H1 (cell line): Measurements from ENCODE around the gene RFX1. TPM values are rescaled to one million over a fixed set of nuclear protein-coding genes. Genes with fewer than 3 reads are reported as not detected.

Experiments
- CTCF ChIA-PET: fragments of 300-600 bp; sonication (Branson Sonifier 250); formaldehyde crosslinking; loops from one replicate; lab custom pipeline; 2021; ENCODE audit not compliant: partially characterized antibody; lab: Charles Lee
- POLR2A ChIA-PET: fragments of 300-600 bp; sonication (Branson Sonifier 250); formaldehyde crosslinking; loops from one replicate; lab custom pipeline; 2021; ENCODE audit warnings: inconsistent platforms; ENCODE audit not compliant: partially characterized antibody; lab: Charles Lee
- DNase-seq, 2 experiments: peaks; one replicate each; pipeline versions ENCODE4 v3.0.0 to v3.0.0-alpha.2; 2010 to 2022; ENCODE audit warnings: low spot score in 2 of 2, low read depth in 1 of 2, mixed read lengths in 1 of 2
- FAIRE-seq: peaks from 2 replicates; lab custom pipeline; 2011; peaks lifted over from hg19 to GRCh38; lab: Jason Lieb, UNC
- H2AFZ ChIP-seq: 2 replicates; pipeline ENCODE4 v1.8.1; 2012; ENCODE audit warnings: low read length, inconsistent platforms
- H2AK5ac ChIP-seq: 2 replicates; pipeline ENCODE4 v1.6.1; 2013; ENCODE audit warnings: low read depth, low read length
- H2BK120ac ChIP-seq: replicated peaks from 2 replicates; pipeline ENCODE3; 2013; ENCODE audit warnings: low read depth, low read length, inconsistent platforms
- H2BK12ac ChIP-seq: 2 replicates; pipeline ENCODE4 v1.6.1; 2013; ENCODE audit warnings: low read depth, low read length
- H2BK15ac ChIP-seq: 2 replicates; pipeline ENCODE4 v1.6.1; 2013; ENCODE audit warnings: low read length
- H2BK20ac ChIP-seq: 2 replicates; pipeline ENCODE4 v1.6.1; 2013; ENCODE audit warnings: low read length
- H2BK5ac ChIP-seq: 2 replicates; pipeline ENCODE4 v1.6.1; 2013; ENCODE audit warnings: low read depth, low read length
- H3K14ac ChIP-seq: 2 replicates; pipeline ENCODE4 v1.6.1; 2013; ENCODE audit warnings: inconsistent platforms; ENCODE audit not compliant: insufficient read length
- H3K18ac ChIP-seq: 2 replicates; pipeline ENCODE4 v1.6.1; 2013; ENCODE audit warnings: low read length; ENCODE audit errors: extremely low read depth
- H3K23ac ChIP-seq: 2 replicates; pipeline ENCODE4 v1.6.1; 2013; ENCODE audit warnings: inconsistent platforms; ENCODE audit not compliant: insufficient read length
- H3K23me2 ChIP-seq: 2 replicates; pipeline ENCODE4 v1.6.1; 2013; ENCODE audit warnings: low read depth, low read length
- H3K27ac ChIP-seq: 2 replicates; pipeline ENCODE4 v1.6.1; 2011; ENCODE audit warnings: low read depth, low read length, inconsistent platforms
- H3K27me3 ChIP-seq, 4 experiments: replicated peaks in 1 of 4; 1 replicate in 1 of 4; 2 replicates in 3 of 4; pipeline versions ENCODE4 v1.6.1 to v1.8.1; 2011 to 2013; ENCODE audit warnings: low read length in 3 of 4, mild to moderate bottlenecking in 3 of 4, inconsistent platforms in 2 of 4, mixed read lengths in 2 of 4, moderate library complexity in 1 of 4; ENCODE audit not compliant: control insufficient read depth in 3 of 4, insufficient read depth in 3 of 4; ENCODE audit errors: extremely low read depth in 1 of 4
- H3K36me3 ChIP-seq, 4 experiments: 2 replicates each; pipeline versions ENCODE4 v1.6.1 to v1.8.1; 2011 to 2013; ENCODE audit warnings: mild to moderate bottlenecking in 4 of 4, low read length in 3 of 4, moderate library complexity in 2 of 4, control low read depth in 1 of 4, inconsistent platforms in 1 of 4; ENCODE audit not compliant: insufficient read depth in 4 of 4, control insufficient read depth in 2 of 4
- H3K4ac ChIP-seq: replicated peaks from 2 replicates; pipeline ENCODE3; 2013; ENCODE audit warnings: low read length, low read depth, mixed read lengths, inconsistent platforms; ENCODE audit not compliant: insufficient read length
- H3K4me1 ChIP-seq, 4 experiments: replicated peaks in 1 of 4; 1 replicate in 1 of 4; 2 replicates in 3 of 4; pipeline versions ENCODE4 v1.6.1 to v1.8.1; 2011 to 2013; ENCODE audit warnings: low read length in 3 of 4, inconsistent platforms in 2 of 4, mixed read lengths in 1 of 4; ENCODE audit not compliant: insufficient read depth in 4 of 4, control insufficient read depth in 3 of 4
- H3K4me2 ChIP-seq, 2 experiments: 2 replicates each; pipeline versions ENCODE4 v1.6.1 to v1.8.1; 2011 to 2013; ENCODE audit warnings: low read depth in 2 of 2, low read length in 2 of 2, control low read depth in 1 of 2, inconsistent platforms in 1 of 2, mild to moderate bottlenecking in 1 of 2; ENCODE audit not compliant: insufficient read depth in 1 of 2
- H3K4me3 ChIP-seq, 4 experiments: fragments of 200-600, 300-600 bp in 1 of 4; sonication (generic), shearing (Covaris generic), sonication (Bioruptor Twin) in 1 of 4; 2 replicates each; pipeline versions ENCODE4 v1.5.1 to v1.8.1; 2011 to 2016; ENCODE audit warnings: low read length in 4 of 4, low read depth in 3 of 4, control low read depth in 2 of 4, inconsistent platforms in 2 of 4, mild to moderate bottlenecking in 2 of 4, mixed read lengths in 1 of 4, moderate library complexity in 1 of 4; ENCODE audit not compliant: insufficient read depth in 2 of 4; ENCODE audit errors: extremely low read depth in 1 of 4
- H3K56ac ChIP-seq: replicated peaks from 2 replicates; pipeline ENCODE3; 2013; ENCODE audit warnings: low read depth, mild to moderate bottlenecking, mixed read lengths, low read length, inconsistent platforms; ENCODE audit not compliant: insufficient read length
- H3K79me1 ChIP-seq: 2 replicates; pipeline ENCODE4 v1.6.1; 2013; ENCODE audit warnings: low read depth, low read length, control low read depth
- H3K79me2 ChIP-seq, 2 experiments: 2 replicates each; pipeline versions ENCODE4 v1.6.1 to v1.8.1; 2012 to 2013; ENCODE audit warnings: low read length in 2 of 2, mild to moderate bottlenecking in 2 of 2, inconsistent platforms in 1 of 2; ENCODE audit not compliant: insufficient read depth in 2 of 2, control insufficient read depth in 1 of 2
- H3K9ac ChIP-seq, 4 experiments: replicated peaks in 1 of 4; 1 replicate in 1 of 4; 2 replicates in 3 of 4; pipeline versions ENCODE4 v1.6.1 to v1.8.1; 2011 to 2013; ENCODE audit warnings: low read depth in 3 of 4, low read length in 3 of 4, control low read depth in 2 of 4, mild to moderate bottlenecking in 2 of 4, moderate library complexity in 2 of 4, inconsistent platforms in 1 of 4; ENCODE audit errors: extremely low read depth in 1 of 4
- H3K9me3 ChIP-seq, 2 experiments: 2 replicates each; pipeline versions ENCODE4 v1.6.1 to v1.8.1; 2012 to 2013; ENCODE audit warnings: mild to moderate bottlenecking in 2 of 2, moderate library complexity in 2 of 2, control low read depth in 1 of 2, inconsistent platforms in 1 of 2, low read depth in 1 of 2, low read length in 1 of 2, mixed read lengths in 1 of 2; ENCODE audit not compliant: insufficient read depth in 2 of 2
- H4K20me1 ChIP-seq, 2 experiments: replicated peaks in 1 of 2; 2 replicates each; pipeline versions ENCODE3 to v1.8.1; 2011 to 2013; ENCODE audit warnings: inconsistent platforms in 2 of 2, low read length in 2 of 2, mild to moderate bottlenecking in 1 of 2; ENCODE audit not compliant: insufficient read depth in 2 of 2, control insufficient read depth in 1 of 2
- H4K5ac ChIP-seq: 2 replicates; pipeline ENCODE4 v1.6.1; 2013; ENCODE audit warnings: low read length, low read depth, mixed read lengths, inconsistent platforms; ENCODE audit not compliant: insufficient read length
- H4K8ac ChIP-seq: 2 replicates; pipeline ENCODE4 v1.8.0; 2013; ENCODE audit warnings: mild to moderate bottlenecking, moderate library complexity, low read length, inconsistent platforms; ENCODE audit not compliant: insufficient read depth; ENCODE audit errors: extremely low read depth
- H4K91ac ChIP-seq: replicated peaks from 2 replicates; pipeline ENCODE3; 2013; ENCODE audit warnings: low read length, mixed read lengths, inconsistent platforms; ENCODE audit not compliant: insufficient read length
- ATF2 ChIP-seq: IDR thresholded peaks from 2 replicates; pipeline ENCODE4 v1.6.1; 2012; ENCODE audit warnings: low read length, inconsistent platforms
- BCL11A ChIP-seq, 2 experiments: IDR thresholded peaks; one replicate each; pipeline ENCODE4 v1.6.1; 2011; ENCODE audit warnings: low read depth in 2 of 2, low read length in 2 of 2, mild to moderate bottlenecking in 2 of 2
- KDM1A ChIP-seq: fragments of 200-600, 300-600 bp; sonication (generic); IDR thresholded peaks from 2 replicates; pipeline ENCODE4 v1.7.1; 2016; ENCODE audit warnings: mild to moderate bottlenecking, low read length, borderline replicate concordance
- MAFK ChIP-seq: IDR thresholded peaks from 2 replicates; pipeline ENCODE4 v1.6.1; 2012; ENCODE audit warnings: low read depth, mild to moderate bottlenecking, improper control_type of control experiment, low read length
- MAX ChIP-seq: IDR thresholded peaks from 2 replicates; pipeline ENCODE4 v1.6.1; 2012; ENCODE audit warnings: inconsistent platforms
- NRF1 ChIP-seq: IDR thresholded peaks from 2 replicates; pipeline ENCODE4 v1.6.1; 2011; ENCODE audit warnings: mild to moderate bottlenecking, low read depth, low read length, improper control_type of control experiment
- RAD21 ChIP-seq, 2 experiments: IDR thresholded peaks in 1 of 2; conservative IDR thresholded peaks in 1 of 2; 2 replicates each; pipeline ENCODE4 v1.6.1; 2011; ENCODE audit warnings: low read depth in 2 of 2, low read length in 2 of 2, improper control_type of control experiment in 1 of 2, inconsistent platforms in 1 of 2, mild to moderate bottlenecking in 1 of 2, moderate library complexity in 1 of 2
- RXRA ChIP-seq: IDR thresholded peaks from 2 replicates; pipeline ENCODE4 v1.6.1; 2011; ENCODE audit warnings: low read depth, mild to moderate bottlenecking, low read length, moderate library complexity; ENCODE audit not compliant: insufficient read depth
- TAF1 ChIP-seq: IDR thresholded peaks from 2 replicates; pipeline ENCODE4 v1.6.1; 2011; ENCODE audit warnings: mild to moderate bottlenecking, low read depth, low read length
- WGBS, 2 experiments: shearing (Covaris generic) in 1 of 2; methylation state at CpG; one replicate each; pipeline versions ENCODE4 v1.1.6 to v1.1.7; 2013 to 2015; ENCODE audit warnings: low lambda C conversion rate in 2 of 2, mixed read lengths in 2 of 2, inconsistent platforms in 1 of 2, low coverage in 1 of 2, missing lambda C conversion rate in 1 of 2; ENCODE audit not compliant: insufficient replicate concordance in 2 of 2, insufficient coverage in 1 of 2, insufficient read length in 1 of 2; ENCODE audit errors: extremely low coverage in 1 of 2, missing lambda C conversion rate in 1 of 2; 5-methylcytosine and 5-hydroxymethylcytosine counted together
- polyA plus RNA-seq, 7 experiments: library from polyadenylated mRNA; depleted of rRNA in 3 of 7; stranded (reverse) in 5 of 7; unstranded in 2 of 7; fragments of >200 nt in 5 of 7; fragments of 200-250 nt in 2 of 7; gene quantifications; 1 replicate in 5 of 7; 2 replicates in 1 of 7; 4 replicates in 1 of 7; pipeline versions ENCODE4 v1.2.1 to v1.2.3, GENCODE V29; 2011 to 2013; ENCODE audit warnings: missing spikeins in 2 of 7, mixed read lengths in 2 of 7
- total RNA-seq: library from RNA; stranded (reverse); fragmentation: NEBNext Ultra II Directional; extraction: Animal tissue kit (Norgen Biotek cat#: 25700); gene quantifications from 2 replicates; pipeline ENCODE4 v1.2.1, GENCODE V29; 2021

RFX1 gene
- total and polyA plus RNA-seq, 2 of the 8 experiments (the other 6 are each of a cell fraction or from before 2014, with no cell fraction given): 4.9 to 17.0 TPM

- POLR2A ChIA-PET: interaction anchor here (0.6 to 4.3 kb wide), 25 partner anchors 8 to 106 kb away, joined by 3 to 48 read pairs (median 5); partner anchors contain the start of genes IL27RA, PODNL1 and RFX1
- H3K56ac ChIP-seq: no peak overlapping the region
- H3K9ac ChIP-seq: peak overlapping the region in 3 of 4 experiments; percentile 59 to 67 (median 60); a peak in 5 of 7 replicates
- H3K36me3 ChIP-seq: peaks cover 18 to 29% (median 24%) of the 10 kb centered on the region in 4 experiments
- H2AFZ ChIP-seq: no peak overlapping the region
- H3K23me2 ChIP-seq: peaks cover 9% of the 10 kb centered on the region
- peak overlapping the region; percentile 95 for H3K18ac ChIP-seq
- no peaks in the 10 kb centered on the region for H3K9me3 ChIP-seq
- no peak overlapping the region for H2BK20ac ChIP-seq
- FAIRE-seq (no peak), DNase-seq (no peak)
- H3K4me2 ChIP-seq: peak overlapping the region; percentile 61 to 68
- H2BK15ac ChIP-seq: 0 out of 2 replicates have a peak overlapping the region, but pooled peaks have one; percentile 72
- H3K79me1 ChIP-seq: peaks cover 13% of the 10 kb centered on the region
- peak overlapping the region; percentile 54; the same call in 1 of the 2 replicates for H4K8ac ChIP-seq
- peaks cover 0 to 19% of the 10 kb centered on the region in 2 experiments; a peak in 3 of 4 replicates for H3K79me2 ChIP-seq
- CTCF ChIA-PET: interaction anchor here (0.7 to 2.7 kb wide), 24 partner anchors 9 to 132 kb away, joined by 3 to 12 read pairs (median 4); partner anchors contain the start of genes C19orf67, IL27RA, PODNL1 and RFX1
- peak overlapping the region; percentile 82 to 100 (median 91) for H3K4me3 ChIP-seq
- H4K91ac ChIP-seq: peak overlapping the region; percentile 52
- no peaks in the 10 kb centered on the region for H3K27me3 ChIP-seq
- peak overlapping the region; percentile 68 for H4K5ac ChIP-seq
- WGBS, 2 experiments: 26% methylated on average over 11 of the region's 13 CpGs; no CpG with 5 or more reads in 1 of the 2 experiments
- H2BK5ac ChIP-seq: peak overlapping the region; percentile 83
- H2BK12ac ChIP-seq: peak overlapping the region; percentile 43; the same call in 1 of the 2 replicates
- peak overlapping the region; percentile 53 for H3K27ac ChIP-seq
- no peak overlapping the region for H3K23ac ChIP-seq
- peaks cover 0 to 7% (median 3%) of the 10 kb centered on the region in 4 experiments; a peak in 6 of 7 replicates for H3K4me1 ChIP-seq
- peaks cover 0 to 13% of the 10 kb centered on the region in 2 experiments for H4K20me1 ChIP-seq
- peak overlapping the region; percentile 25 for H2AK5ac ChIP-seq
- H3K4ac ChIP-seq: peak overlapping the region; percentile 57
- no peak overlapping the region for H3K14ac ChIP-seq
- H2BK120ac ChIP-seq: no peak overlapping the region
- TF ChIP-seq KDM1A (no peak), MAX (no peak), RAD21 (IDR thresholded peaks at IDR 0.05 in 1 of 2, conservative IDR thresholded peaks at IDR 0.05 in 1 of 2; ENCODE audit: low read depth in 2 of 2, low read length in 2 of 2) (no peak; a peak in 1 of 4 replicates), NRF1 (no peak), RXRA (no peak), ATF2 (no peak), TAF1 (0 out of 2 replicates have a peak, but pooled peaks have one; percentile 36), BCL11A (IDR thresholded peaks at IDR 0.05; ENCODE audit: low read depth in 2 of 2, low read length in 2 of 2) (no peak), MAFK (no peak)
Observed at GRCh38 chr19:13952931-13953531, 53.1 kb downstream of the RFX1 start.
